LHCN-M2 (cell line): ENCODE results near the gene LIMCH1. TPM values are rescaled to one million over a fixed set of nuclear protein-coding genes. Genes with fewer than 3 reads are reported as not detected.

ENCODE experiments used
- DNase-seq: peaks from one replicate; pipeline ENCODE4 v3.0.0-alpha.2; 2012; ENCODE audit warnings: low read depth
- total RNA-seq: library from RNA; depleted of rRNA; stranded (reverse); fragments of >200 nt; gene quantifications from 2 replicates; pipeline ENCODE4 v1.2.3, GENCODE V29; 2014

LIMCH1 gene
- total RNA-seq, 1 experiment from 2014 or later, result 5.1 TPM

- DNase-seq, result no peak
Observed at GRCh38 chr4:41602886-41603498, 65.0 kb downstream of the LIMCH1 start.

DNA sequence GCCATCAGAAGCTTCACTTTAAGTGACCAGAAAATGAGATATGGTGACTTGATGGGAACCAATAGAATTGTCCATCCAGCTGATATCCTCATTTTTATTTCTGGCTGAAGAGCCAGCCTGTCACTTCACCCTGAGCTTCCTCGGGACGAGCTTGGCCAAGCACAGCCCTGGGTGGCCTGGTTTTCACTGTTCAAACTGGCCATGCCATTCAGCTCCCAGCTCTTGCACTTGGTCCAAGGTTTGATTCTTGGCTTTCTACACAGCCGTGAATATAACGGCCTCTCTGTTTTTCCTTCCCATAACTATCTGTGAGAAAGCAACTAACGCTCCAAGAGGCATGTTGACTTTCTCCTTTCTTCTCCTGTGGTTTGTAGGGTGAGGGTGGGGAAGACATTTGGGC is 71.9 kb downstream of the LIMCH1 start:
- DNase-seq, result no peak

GRCh38 chr4:41610474-41610873 is 72.5 kb downstream of the LIMCH1 start:
- DNase-seq, result no peak

- no peak for DNase-seq
Observed at GRCh38 chr4:41611124-41611838, 73.3 kb downstream of the LIMCH1 start.

- DNase-seq, result no peak
Observed at GRCh38 chr4:41611881-41612871, 74.2 kb downstream of the LIMCH1 start.

DNA sequence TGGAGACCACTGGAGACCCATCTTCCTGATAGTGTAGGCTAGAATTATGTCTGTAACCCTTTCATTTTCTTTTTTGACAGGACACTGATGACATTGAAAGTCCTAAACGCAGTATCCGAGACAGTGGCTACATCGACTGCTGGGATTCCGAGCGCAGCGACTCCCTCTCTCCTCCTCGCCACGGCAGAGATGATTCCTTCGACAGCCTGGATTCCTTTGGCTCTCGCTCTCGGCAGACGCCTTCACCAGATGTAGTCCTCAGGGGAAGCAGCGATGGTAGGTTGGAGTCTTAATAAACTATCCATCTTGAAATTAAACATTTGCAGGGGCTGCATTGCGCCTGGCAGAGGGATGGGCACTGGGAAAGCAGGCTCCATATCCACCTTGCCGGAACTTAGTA is 75.4 kb downstream of the LIMCH1 start:
- no peak for DNase-seq

DNA sequence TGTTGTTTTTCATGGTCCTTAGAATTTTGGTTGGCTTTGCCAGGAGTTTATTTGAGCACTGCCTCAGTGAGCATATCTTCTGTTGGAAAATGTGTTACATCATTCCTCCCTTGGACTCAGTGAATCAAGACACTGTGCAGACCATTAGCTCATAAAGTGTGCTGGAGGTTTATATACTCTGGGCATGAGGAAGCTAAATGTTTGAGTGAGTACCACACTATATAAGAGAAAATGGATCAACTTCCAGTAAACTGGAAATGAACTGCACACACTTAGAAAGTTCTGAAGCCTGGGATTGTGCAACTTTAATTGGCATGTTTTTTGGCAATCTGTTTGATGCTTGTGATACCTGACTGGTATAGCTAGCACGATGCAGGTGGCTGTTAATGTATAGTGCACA is 75.9 kb downstream of the LIMCH1 start:
- DNase-seq, result no peak

DNA sequence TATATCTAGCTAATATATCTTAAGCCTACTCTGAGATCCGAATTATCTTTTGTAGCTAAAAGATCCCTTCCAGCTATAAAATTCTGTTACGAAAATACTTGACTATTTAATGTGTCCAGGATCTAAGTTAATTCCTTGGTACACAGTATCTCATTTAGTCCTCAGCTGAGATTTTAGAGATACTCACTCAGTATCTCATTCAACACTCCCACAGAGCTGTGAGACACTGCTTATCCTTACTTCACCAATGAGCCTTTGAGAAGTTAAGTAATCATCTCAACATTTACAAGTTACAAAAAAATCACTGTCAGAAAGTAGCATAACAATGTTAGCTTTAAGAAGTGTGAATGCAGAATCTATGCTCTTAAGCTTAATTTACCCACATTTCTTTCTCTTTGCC is 76.6 kb downstream of the LIMCH1 start:
- no peak for DNase-seq

DNA sequence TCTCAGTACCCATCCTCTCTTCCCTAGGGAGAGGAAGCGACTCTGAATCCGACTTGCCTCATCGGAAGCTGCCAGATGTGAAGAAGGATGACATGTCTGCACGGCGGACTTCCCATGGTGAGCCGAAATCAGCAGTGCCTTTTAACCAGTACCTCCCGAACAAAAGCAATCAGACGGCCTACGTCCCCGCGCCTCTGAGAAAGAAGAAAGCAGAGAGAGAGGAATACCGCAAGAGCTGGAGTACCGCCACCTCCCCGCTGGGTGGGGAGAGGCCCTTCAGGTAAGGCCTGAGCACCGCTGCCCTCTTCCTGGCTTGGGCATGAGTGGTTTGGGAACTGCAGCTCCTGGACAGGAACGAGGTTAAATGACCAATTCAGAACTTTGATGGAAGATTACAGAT is 81.2 kb downstream of the LIMCH1 start:
- DNase-seq, result no peak

- no peak for DNase-seq
Observed at GRCh38 chr4:41620594-41621256, 82.8 kb downstream of the LIMCH1 start.

GRCh38 chr4:41622787-41623186 is 84.8 kb downstream of the LIMCH1 start:
- DNase-seq, result no peak

GRCh38 chr4:41624765-41625164 is 86.8 kb downstream of the LIMCH1 start:
- DNase-seq, result no peak

- no peak for DNase-seq
Observed at GRCh38 chr4:41625531-41625930, 87.6 kb downstream of the LIMCH1 start.

DNA sequence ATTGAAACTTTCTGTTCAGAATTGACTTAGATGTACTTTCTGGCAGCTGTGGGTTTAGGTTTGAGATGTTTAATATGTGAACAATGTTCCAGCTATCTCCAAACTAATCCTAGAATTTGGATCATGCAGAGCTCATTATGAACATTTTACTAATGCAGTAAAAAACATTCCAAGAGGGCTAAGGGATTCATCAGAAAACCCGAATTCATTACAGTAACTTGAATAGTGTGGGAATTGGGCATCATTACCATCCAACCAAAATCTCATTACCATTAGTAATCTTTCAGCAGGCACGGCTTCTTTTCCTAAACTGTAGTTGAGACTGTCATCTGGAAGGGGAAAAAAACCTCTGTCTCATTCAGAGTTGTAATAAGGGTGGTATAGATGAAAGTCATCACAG is 91.0 kb downstream of the LIMCH1 start:
- no peak for DNase-seq

GRCh38 chr4:41631523-41631922 is 93.6 kb downstream of the LIMCH1 start:
- no peak for DNase-seq

GRCh38 chr4:41632481-41633073 is 94.6 kb downstream of the LIMCH1 start:
- DNase-seq, result peak; percentile 38

DNA sequence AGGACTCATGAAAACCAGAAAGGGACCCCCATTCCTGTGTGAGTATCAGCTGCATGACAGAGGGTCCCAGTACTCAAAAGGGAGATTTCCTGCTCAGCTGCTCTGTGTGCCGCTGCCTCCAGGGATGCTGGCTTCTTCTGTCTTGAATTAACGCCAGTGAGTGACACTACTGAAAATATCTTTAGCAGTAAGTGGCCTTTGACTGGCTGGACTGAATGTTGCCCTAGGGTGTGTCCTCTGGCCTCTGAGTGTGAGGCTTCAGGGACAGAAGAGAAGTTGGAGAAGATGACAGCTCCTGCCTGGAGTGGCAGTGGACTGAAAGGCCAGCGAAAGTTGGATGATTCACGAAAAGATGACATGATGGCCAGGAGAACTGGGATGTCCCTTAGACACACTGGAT is 95.4 kb downstream of the LIMCH1 start:
- DNase-seq, result no peak

DNA sequence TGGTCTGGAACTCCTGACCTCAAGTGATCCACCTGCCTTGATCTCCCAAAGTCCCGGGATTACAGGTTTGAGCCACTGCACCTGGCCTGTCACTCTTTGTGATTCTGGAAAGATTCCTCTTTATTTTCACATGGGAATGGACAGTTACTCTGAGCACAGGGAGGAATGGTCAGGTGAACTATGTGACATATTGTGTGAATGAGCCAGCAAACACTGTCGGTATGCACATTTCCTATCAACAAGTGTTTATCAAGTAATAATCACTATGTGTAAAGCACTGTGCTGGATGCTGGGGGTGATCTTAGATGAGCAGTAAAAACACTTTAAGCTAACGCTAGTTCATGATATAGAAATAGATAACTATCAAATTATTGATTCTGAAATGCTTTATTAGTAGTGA is 97.5 kb downstream of the LIMCH1 start:
- no peak for DNase-seq

DNA sequence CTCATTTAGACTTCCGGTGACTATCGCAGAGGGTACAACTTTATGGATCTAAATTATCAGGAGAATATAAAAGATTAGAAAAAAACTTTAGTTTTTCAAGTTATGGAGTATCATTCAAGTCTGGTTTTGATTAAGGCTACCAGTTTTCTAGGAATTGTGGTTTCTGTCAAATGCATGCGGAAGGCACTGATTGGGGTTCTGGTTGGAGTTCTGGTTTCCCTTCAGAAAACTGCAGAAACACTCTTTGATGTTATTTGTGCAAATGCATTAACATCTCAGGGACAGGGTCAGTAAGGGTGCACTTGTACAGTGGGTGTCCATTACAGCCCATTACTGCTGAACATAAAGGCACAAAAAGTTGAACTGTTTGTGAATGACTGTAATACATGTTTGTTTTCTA is 100.2 kb downstream of the LIMCH1 start:
- DNase-seq, result no peak

GRCh38 chr4:41638866-41639265 is 100.9 kb downstream of the LIMCH1 start:
- DNase-seq, result no peak

- DNase-seq, result no peak
Observed at GRCh38 chr4:41639291-41639690, 101.3 kb downstream of the LIMCH1 start.
